Tibial nerve (tissue), 4 donors: ENCODE results near the gene FOXE3. TPM values are rescaled to one million over a fixed set of nuclear protein-coding genes. Genes with fewer than 3 reads are reported as not detected.
A peak's percentile ranks its signal among the peaks of the same experiment; 100 is the strongest.

Source experiments
- DNase-seq, 2 donors: peaks; one replicate each; pipeline ENCODE4 v3.0.0-alpha.2; 2019; ENCODE audit warnings: low spot score in 2 of 2
- H3K27ac ChIP-seq, 4 donors: fragments of 200-600 bp; sonication (generic) in 3 of 4; one replicate each; pipeline ENCODE4 v1.5.1; 2017 to 2019; ENCODE audit warnings: mild to moderate bottlenecking in 1 of 4
- H3K27me3 ChIP-seq, 2 donors: fragments of 200-600 bp; sonication (generic) in 1 of 2; one replicate each; pipeline versions ENCODE4 v1.5.1 to v1.6.0; 2017 to 2019
- H3K36me3 ChIP-seq, 3 donors: fragments of 200-600 bp; sonication (generic); one replicate each; pipeline ENCODE4 v1.5.1; 2018 to 2019
- H3K4me1 ChIP-seq, 4 donors: fragments of 200-600 bp; sonication (generic) in 3 of 4; one replicate each; pipeline ENCODE4 v1.5.1; 2017 to 2019
- H3K4me3 ChIP-seq, 4 donors: fragments of 200-600 bp; sonication (generic) in 3 of 4; one replicate each; pipeline ENCODE4 v1.5.1; 2017 to 2019; ENCODE audit warnings: mild to moderate bottlenecking in 1 of 4, moderate library complexity in 1 of 4
- H3K9me3 ChIP-seq, 4 donors: fragments of 200-600 bp; sonication (generic) in 3 of 4; one replicate each; pipeline ENCODE4 v1.5.1; 2017 to 2019
- CTCF ChIP-seq, 5 experiments: fragments of 200-600 bp in 3 of 5; fragments of 450-650 bp in 2 of 5; sonication (generic) in 3 of 5; IDR thresholded peaks; one replicate each; pipeline ENCODE4 v1.5.1; 2016 to 2019; ENCODE audit warnings: antibody characterized with exemption in 5 of 5, mild to moderate bottlenecking in 3 of 5, moderate library complexity in 2 of 5
- EP300 ChIP-seq, 2 donors: sonication (generic); formaldehyde crosslinking; IDR thresholded peaks; one replicate each; pipeline ENCODE4 v1.6.1; 2017; ENCODE audit warnings: antibody characterized with exemption in 2 of 2, mild to moderate bottlenecking in 1 of 2
- POLR2A ChIP-seq, 2 donors: fragments of 450-650 bp; IDR thresholded peaks; one replicate each; pipeline ENCODE4 v1.6.1; 2017; ENCODE audit warnings: antibody characterized with exemption in 2 of 2, mild to moderate bottlenecking in 2 of 2, moderate library complexity in 2 of 2
- WGBS, 2 donors: methylation state at CpG; one replicate each; pipeline ENCODE4 v1.1.5; 2018; 5-methylcytosine and 5-hydroxymethylcytosine counted together
- total RNA-seq, 4 donors: library from RNA; depleted of rRNA; stranded (reverse); fragments of >200 nt; gene quantifications; one replicate each; pipeline ENCODE4 v1.1.0, GENCODE V29; 2016

FOXE3 gene
- total RNA-seq, 4 donors from 2014 or later, result 0.21 to 0.98 TPM; not detected in 2

- H3K27ac ChIP-seq, result peak overlapping the region; percentile 40 to 84 (median 65)
- peak overlapping the region; percentile 1 to 79 (median 16) for H3K4me3 ChIP-seq
- H3K4me1 ChIP-seq, result peaks cover 0 to 36% (median 0%) of the 10 kb centered on the region in 4 donors
- WGBS, 2 donors, result 57 to 58% methylated on average over 9 of the region's 9 CpGs
- H3K27me3 ChIP-seq, result peaks cover 0 to 90% of the 10 kb centered on the region in 2 donors
- DNase-seq, result no peak
- no peaks in the 10 kb centered on the region for H3K36me3 ChIP-seq
- no peaks in the 10 kb centered on the region for H3K9me3 ChIP-seq
- TF ChIP-seq POLR2A (IDR thresholded peaks at IDR 0.05) (no peak), EP300 (IDR thresholded peaks at IDR 0.05) (no peak), CTCF (IDR thresholded peaks at IDR 0.05) (no peak)
Observed at GRCh38 chr1:47442842-47443529, 26.9 kb downstream of the FOXE3 start.

- Histone ChIP-seq H3K4me1 (peaks cover 0 to 33% (median 0%) of the 10 kb centered on the region in 4 donors), H3K27me3 (peaks cover 0 to 94% of the 10 kb centered on the region in 2 donors)
- 23% methylated on average over 45 of the region's 45 CpGs for WGBS, 2 donors
Observed at GRCh38 chr1:47443530-47444296, 27.6 kb downstream of the FOXE3 start.

DNA sequence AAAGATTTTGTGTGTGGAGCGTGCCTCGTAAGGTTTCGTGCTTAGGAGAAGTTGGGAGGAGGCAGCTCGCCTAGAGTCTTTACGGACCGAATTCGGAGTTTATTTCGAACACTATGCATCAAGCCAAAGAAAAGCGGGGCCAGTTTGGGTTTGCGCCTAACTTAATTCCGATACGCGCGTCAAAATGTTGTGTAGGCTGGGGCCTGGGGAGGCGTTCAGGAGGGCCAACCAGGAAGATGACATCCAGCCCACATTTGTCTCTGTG, 28.1 kb downstream of the FOXE3 start:
- no peak for DNase-seq
- Histone ChIP-seq H3K9me3 (no peaks in the 10 kb centered on the region), H3K36me3 (no peaks in the 10 kb centered on the region), H3K27me3 (peaks cover 0 to 97% of the 10 kb centered on the region in 2 donors), H3K27ac (peak overlapping the region in 3 of 4 donors; percentile 47 to 84 (median 83)), H3K4me1 (peaks cover 0 to 36% (median 0%) of the 10 kb centered on the region in 4 donors), H3K4me3 (peak overlapping the region; percentile 21 to 79 (median 36))
- TF ChIP-seq CTCF (IDR thresholded peaks at IDR 0.05), result no peak
- TF ChIP-seq POLR2A (IDR thresholded peaks at IDR 0.05), result no peak
- TF ChIP-seq EP300 (IDR thresholded peaks at IDR 0.05), result no peak
- WGBS, 2 donors, result 10 to 15% methylated on average over 15 of the region's 15 CpGs

More at GRCh38 chr1:47443530-47444296, 27.6 kb downstream of the FOXE3 start:
- no peak for TF ChIP-seq CTCF (IDR thresholded peaks at IDR 0.05)
- no peak for TF ChIP-seq EP300 (IDR thresholded peaks at IDR 0.05)
- TF ChIP-seq POLR2A (IDR thresholded peaks at IDR 0.05), result no peak
- no peak for DNase-seq
- no peaks in the 10 kb centered on the region for H3K36me3 ChIP-seq
- no peaks in the 10 kb centered on the region for H3K9me3 ChIP-seq
- peak overlapping the region; percentile 5 to 79 (median 16) for H3K4me3 ChIP-seq
- peak overlapping the region in 3 of 4 donors; percentile 47 to 84 (median 83) for H3K27ac ChIP-seq

DNA sequence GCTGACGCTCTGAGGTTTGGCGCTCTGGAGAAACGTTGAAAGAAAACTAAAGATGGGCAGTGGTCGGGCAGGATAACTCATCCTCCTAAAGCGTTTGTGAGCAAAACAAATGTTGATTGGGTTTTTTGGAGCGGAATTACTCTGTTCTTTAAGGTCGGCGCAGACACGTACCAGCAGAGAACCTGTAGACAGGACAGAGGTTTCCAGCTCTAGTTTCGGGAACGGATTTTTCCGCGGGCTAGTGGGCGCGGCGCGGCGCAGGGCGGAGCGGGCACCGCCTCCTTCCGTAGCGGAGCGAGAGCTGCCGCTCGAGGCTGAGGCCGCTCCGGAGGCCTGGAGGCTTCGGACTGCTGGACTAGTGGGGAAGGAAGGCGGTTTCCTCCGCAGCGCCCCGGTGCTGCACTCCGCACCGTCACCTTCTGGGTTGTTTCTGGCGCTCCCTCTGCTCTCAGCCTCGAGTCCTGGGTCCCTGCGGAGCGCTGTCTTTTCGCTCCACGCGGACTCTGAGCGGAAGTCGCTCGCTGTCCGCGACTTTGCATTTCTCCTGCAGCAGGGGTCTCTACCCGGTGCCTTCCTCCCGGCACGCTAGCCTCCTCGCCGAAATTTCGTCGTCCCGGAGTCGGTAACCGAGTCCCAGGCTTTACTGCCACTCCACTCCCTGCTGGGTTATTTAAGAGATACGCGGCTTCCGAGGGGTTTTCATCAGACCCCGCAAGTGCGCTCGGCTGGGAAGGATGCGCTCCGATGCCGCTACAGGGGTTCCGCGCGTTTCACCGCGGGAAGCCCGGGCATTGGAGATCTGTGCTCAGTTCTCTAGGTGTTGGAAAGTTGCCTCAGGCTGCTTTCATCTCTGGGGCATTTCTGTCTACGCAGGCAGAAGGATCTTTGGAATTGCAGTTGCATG, 28.7 kb downstream of the FOXE3 start:
- peaks cover 0 to 39% (median 0%) of the 10 kb centered on the region in 4 donors for H3K4me1 ChIP-seq
- 7 to 27% methylated on average over 65 to 66 of the region's 73 CpGs for WGBS, 2 donors
- TF ChIP-seq POLR2A (IDR thresholded peaks at IDR 0.05) (no peak), EP300 (IDR thresholded peaks at IDR 0.05) (peak in 1 of 2 donors; percentile 45), CTCF (IDR thresholded peaks at IDR 0.05) (no peak)
- peak in 1 of 2 donors; percentile 35 for DNase-seq
- peak overlapping the region; percentile 21 to 79 (median 36) for H3K4me3 ChIP-seq
- peaks cover 0 to 97% of the 10 kb centered on the region in 2 donors for H3K27me3 ChIP-seq
- no peaks in the 10 kb centered on the region for H3K9me3 ChIP-seq
- H3K36me3 ChIP-seq, result no peaks in the 10 kb centered on the region
- peak overlapping the region in 3 of 4 donors; percentile 47 to 84 (median 83) for H3K27ac ChIP-seq
